HG02885 (cell line): ENCODE data around the gene PGLYRP3.

Experiments used
- ATAC-seq: cut with Tn5 transposase; IDR thresholded peaks from one replicate; pipeline ENCODE4 v1.9.1; 2021; ENCODE audit warnings: mild to moderate bottlenecking; ENCODE audit not compliant: unreplicated experiment, poor library complexity

The PGLYRP3 gene

GRCh38 chr1:153312570-153313186, at the start of gene PGLYRP3:
TSS of gene PGLYRP3 (minus strand) at chr1:153312952. CDS start at chr1:153310665, 2,287 bp downstream.
- ATAC-seq, result no peak

DNA sequence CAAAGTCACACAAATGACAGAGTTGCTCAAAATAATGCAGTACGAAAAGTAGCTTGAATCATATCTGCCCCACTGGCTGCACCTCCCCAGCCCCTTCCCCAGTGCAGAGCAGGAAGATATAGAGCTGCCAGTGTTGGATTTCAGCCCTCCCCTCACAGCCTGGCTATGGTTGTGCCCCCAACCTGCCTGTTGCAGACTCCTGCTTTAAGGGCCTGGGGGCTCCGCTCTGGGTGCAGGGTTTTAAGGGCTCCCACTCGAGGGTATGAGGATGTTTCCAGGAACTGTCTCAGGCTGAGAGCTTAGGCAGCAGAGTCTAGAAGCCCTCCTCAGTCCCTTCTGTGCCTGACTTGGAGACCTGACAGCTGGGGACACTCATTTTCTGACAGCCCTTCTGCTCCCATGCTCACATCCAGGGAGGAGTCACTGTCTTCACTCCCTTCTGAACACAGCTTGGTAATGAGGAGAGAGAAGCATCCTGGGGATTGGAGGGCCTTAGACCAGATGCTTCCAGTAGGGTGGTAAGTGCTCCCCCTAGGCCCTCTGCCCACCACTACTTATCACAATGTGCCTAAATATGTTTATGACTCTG, 49.5 kb upstream of the PGLYRP3 start:
- ATAC-seq, result no peak

GRCh38 chr1:153361480-153362109, 48.8 kb upstream of the PGLYRP3 start:
- no peak for ATAC-seq

DNA sequence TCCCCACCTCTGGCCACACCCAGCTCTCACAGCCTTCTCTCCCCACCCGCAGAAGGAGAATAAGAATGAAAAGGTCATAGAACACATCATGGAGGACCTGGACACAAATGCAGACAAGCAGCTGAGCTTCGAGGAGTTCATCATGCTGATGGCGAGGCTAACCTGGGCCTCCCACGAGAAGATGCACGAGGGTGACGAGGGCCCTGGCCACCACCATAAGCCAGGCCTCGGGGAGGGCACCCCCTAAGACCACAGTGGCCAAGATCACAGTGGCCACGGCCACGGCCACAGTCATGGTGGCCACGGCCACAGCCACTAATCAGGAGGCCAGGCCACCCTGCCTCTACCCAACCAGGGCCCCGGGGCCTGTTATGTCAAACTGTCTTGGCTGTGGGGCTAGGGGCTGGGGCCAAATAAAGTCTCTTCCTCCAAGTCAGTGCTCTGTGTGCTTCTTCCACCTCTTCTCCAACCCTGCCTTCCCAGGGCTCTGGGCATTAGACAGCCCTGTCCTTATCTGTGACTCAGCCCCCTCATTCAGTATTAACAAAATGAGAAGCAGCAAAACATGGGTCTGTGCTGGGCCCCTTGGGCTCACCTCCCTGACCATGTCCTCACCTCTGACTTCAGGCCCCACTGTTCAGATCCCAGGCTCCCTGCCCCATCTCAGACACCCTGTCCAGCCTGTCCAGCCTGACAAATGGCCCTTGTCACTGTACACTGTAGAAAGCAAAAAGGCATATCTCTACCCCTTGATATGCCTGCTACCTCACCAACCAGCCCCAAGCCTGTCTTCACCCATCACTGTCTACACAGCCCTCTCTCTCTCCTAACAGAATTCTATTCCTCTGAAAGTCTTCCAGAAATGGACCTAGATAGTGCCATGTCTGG, 48.1 kb upstream of the PGLYRP3 start:
- no peak for ATAC-seq

- no peak for ATAC-seq
Measured at GRCh38 chr1:153360190-153360589, 47.4 kb upstream of the PGLYRP3 start.

- no peak for ATAC-seq
Measured at GRCh38 chr1:153359241-153359640, 46.5 kb upstream of the PGLYRP3 start.

DNA sequence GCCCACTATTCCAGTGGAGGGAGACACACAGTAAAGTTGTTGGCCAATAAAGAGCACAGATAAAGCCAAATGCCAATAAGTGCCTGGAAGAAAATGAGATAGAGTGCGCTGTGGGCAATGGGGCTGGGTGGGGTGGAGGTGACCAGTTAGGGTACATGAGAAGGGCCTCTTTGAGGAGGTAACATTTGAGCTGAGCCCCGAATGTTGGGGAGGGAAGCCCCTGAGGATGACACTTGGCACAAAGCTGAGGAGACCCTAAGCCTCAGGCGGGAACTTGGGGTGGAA, 45.9 kb upstream of the PGLYRP3 start:
- no peak for ATAC-seq

- ATAC-seq, result no peak
Measured at GRCh38 chr1:153357853-153358690, 45.3 kb upstream of the PGLYRP3 start, which contains the start of gene S100A9. TSS of gene S100A9 (plus strand) at chr1:153357854. CDS start at chr1:153358284, 430 bp downstream.

- ATAC-seq, result no peak
Measured at GRCh38 chr1:153357076-153357852, 44.5 kb upstream of the PGLYRP3 start.

DNA sequence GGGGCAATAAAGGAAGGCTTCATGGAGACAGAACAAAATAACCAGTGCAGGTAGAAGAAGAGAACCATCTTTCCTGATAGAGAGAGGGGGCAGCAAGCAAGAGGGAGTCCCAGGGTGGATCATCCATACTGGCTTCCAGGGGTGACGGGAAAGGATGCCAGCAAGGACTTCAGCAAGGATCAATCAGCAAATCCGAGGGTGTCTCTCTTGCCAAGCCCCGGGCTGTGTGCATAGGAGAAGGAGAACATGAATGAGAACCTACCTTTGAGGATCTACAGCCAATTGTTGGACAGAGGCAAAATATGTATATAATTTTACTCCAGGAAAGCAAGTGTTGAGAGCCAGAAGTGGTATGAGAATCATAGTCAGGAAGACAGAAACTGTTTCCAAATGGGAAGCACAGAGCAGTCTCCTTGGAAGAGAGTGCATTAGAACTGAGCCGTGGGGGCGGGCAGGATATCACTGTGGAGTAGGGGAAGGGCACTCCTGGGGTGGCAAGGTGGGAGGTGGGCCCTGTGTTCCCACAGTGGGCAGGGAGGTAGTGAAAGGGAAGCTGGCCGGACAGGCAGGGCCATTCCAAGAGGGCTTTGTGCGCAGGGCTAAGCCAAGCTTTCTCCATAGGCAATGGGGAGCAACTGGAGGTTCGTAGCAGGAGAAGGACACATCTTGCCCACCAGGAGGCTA, 43.8 kb upstream of the PGLYRP3 start:
- ATAC-seq, result no peak

DNA sequence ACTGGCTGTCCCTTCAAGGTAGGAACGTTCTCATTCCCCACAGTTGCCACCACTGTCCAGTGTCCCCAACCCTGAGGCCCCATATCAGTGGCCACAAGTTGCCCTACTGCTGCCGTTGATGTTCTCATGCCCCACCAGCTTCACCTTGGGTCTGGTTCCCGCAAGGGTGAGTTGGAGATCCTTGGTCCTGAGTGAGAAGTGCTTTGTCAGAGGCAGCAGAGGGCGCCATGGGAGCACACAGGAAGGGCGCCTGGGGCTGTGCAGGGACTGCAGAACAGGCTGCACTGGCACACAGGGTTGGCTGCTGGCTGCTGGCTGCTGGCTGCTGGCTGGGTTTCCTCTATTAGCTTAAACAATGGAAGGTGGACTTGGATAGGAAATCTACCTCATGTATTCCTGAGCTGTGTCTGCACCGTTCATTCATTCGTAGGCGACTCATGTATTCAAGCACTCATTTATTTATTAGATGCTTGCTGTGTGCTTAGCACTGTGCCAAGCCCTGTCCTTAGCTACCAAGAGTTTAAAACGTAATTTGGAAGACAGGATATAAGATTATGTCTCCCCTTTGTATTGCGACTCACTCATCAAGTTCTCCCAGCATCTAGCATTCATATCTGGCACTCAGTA, 42.8 kb upstream of the PGLYRP3 start:
- no peak for ATAC-seq

DNA sequence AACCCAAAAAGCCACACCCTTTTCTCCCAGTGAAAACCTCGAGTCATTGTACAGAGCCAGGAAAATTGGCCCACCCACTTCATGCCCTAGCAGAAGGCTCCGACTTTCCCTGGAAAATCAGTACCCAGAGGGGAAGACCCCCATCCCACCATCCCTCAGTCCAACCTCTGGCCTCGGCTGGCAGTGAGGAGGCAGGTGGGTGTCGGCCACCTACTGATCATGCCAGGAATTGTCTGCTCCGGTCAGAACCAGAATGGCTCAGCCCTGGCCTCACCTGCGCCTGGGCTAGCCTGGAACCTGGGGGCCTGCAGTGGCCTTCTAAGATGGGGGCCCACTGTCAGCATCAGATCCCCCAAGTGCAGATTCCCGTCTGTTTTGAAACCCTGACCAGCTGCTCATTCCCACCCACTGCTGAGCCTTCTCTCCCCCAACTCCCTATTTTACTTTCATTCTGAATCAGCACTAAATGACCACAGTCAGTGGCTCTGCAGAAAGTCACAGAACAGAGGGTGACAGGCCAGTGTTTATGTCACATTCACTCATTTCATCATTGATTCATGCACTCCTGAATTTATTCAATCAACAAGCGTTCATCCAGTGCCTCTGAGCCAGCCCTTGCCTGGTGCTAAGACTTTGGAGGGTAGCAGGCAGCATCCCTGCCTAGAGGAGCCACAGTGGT, 41.9 kb upstream of the PGLYRP3 start:
- ATAC-seq, result no peak

GRCh38 chr1:153353226-153353947, 40.6 kb upstream of the PGLYRP3 start:
- ATAC-seq, result no peak

DNA sequence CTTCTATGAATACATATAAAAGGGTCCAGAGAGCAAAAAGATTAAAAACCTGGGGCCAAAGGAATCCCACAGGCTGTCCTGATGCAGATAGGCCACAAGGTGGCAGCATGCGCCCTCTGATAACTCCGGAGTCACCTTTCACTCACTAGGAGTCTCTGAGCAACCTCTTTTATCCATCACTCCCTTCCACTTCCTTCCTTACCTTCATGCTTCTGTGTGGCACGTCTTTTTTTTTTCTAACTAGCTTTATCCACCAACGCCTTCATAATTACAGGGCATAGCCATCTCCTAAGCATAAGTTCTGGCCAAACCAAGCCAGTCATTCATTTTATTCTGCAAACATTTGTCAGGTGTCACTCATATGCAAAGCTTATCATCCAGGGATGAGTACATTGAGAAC, 39.8 kb upstream of the PGLYRP3 start:
- no peak for ATAC-seq

DNA sequence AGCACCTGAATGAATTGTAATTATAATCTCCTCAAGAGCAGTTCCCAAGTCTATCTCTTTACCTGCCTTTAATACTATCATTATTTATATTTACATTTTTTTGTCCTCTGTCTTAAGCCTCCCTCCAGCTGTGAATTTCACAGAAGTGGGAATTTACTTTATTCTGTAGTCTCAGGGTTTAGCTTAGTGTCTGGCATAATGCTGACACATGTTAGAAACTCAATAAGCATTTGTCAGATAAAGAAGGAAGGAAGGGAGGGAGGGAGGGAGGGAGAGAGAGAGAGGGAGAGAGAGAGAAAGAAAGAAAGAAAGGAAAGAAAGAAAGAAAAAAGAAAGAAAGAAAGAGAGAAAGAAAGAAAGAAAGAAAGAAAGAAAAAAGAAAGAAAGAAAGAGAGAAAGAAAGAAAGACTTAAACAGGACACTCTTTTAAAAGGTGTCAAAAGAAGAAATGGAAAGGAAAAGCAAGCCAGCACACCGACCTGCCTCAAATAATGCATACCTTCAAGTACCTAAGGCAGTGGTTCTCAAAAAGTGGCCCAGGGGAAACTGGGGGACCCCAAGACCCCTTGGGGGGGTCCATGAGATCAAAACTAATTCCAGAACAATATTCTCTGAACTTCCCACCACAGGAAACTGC, 37.7 kb upstream of the PGLYRP3 start:
- no peak for ATAC-seq

DNA sequence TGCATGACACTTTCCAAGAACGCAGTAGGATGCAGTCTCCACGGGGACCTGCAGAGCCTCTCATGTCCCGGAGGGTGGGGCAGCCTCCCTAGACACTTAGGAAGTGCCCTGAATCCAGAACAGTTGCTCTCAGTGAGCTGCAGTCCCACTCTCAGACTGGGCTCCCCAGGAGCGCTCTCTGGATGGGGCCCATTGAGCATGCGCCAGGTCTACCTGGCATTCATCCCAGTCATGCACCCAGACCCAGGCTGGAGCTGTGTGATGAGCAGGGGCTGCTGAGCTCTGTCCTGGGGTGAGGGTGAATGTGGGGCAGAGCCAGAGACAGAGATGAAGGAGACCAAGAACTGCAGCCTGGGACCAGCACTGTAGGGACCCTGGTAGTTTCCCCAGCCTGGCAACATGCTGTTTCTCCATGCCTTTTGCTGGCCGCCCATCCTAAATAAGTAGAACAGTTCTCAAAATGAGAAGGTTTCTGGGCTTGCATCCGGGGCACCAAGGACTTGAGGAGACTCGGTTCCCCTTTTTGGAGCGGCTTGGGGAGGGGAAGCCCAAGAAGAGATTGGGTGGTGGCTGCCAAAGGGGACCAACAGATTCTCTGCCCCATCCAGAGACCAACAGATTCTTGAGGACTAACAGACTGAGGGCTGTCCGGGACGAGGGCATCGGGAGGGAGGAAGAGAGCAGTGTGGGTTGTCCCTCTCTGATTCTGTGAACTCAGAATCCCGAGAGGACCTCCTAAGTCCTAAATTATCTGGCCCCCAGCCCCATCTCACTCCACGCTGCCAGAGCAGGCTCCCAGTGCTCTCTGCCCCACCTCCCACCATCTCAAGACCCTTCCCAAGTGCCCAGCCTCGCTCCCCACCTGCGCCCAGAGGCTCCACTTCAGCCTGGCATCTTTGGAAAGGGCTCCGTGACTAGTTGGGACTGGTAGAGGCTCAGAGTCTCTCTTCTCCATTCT, 36.9 kb upstream of the PGLYRP3 start:
- no peak for ATAC-seq
